Activated CD8-positive, alpha-beta T cell treated with anti-CD3 and anti-CD28 coated beads for 36 hours (primary cell): ENCODE data around the gene MIA. TPM values are rescaled to one million over a fixed set of nuclear protein-coding genes. Genes with fewer than 3 reads are reported as not detected.
"Not testable (repeated sequence)": the region's sequence is repeated elsewhere in the genome, so short reads cannot be mapped to it uniquely, and the experiment has no call there.

Experiments used
- ATAC-seq: fragments of 200-7000 bp; cut with Tn5 transposase; one replicate; pipeline ENCODE4 v1.10.0; 2021; ENCODE audit warnings: mild to moderate bottlenecking, moderate library complexity
- CTCF ChIA-PET: fragments of 350-600 bp; sonication (Branson Sonifier 250); formaldehyde crosslinking; loops from one replicate; lab custom pipeline; 2021; ENCODE audit warnings: antibody characterized with exemption; lab: Charles Lee
- POLR2A ChIA-PET: fragments of 350-600 bp; sonication (Branson Sonifier 250); formaldehyde crosslinking; loops from one replicate; lab custom pipeline; 2021; ENCODE audit warnings: antibody characterized with exemption; lab: Charles Lee
- DNase-seq: peaks from one replicate; pipeline ENCODE4 v3.0.0-alpha.2; 2020
- H3K27ac Mint-ChIP-seq: one replicate; pipeline ENCODE4 v1.8.0; 2021; ENCODE audit warnings: mild to moderate bottlenecking, mixed read lengths
- H3K27me3 Mint-ChIP-seq: one replicate; pipeline ENCODE4 v1.8.0; 2021; ENCODE audit warnings: mixed read lengths
- H3K36me3 Mint-ChIP-seq: one replicate; pipeline ENCODE4 v1.8.0; 2021; ENCODE audit warnings: low read depth, mixed read lengths
- H3K4me1 Mint-ChIP-seq: one replicate; pipeline ENCODE4 v1.8.0; 2021; ENCODE audit warnings: low read depth, mixed read lengths
- H3K4me3 Mint-ChIP-seq: one replicate; pipeline ENCODE4 v1.8.0; 2021; ENCODE audit warnings: mild to moderate bottlenecking, moderate library complexity, mixed read lengths
- H3K9me3 Mint-ChIP-seq: one replicate; pipeline ENCODE4 v1.8.0; 2021; ENCODE audit warnings: mixed read lengths
- intact Hi-C: fragments of 100-400 bp; cut with micrococcal nuclease; formaldehyde crosslinking; loops from one replicate; pipeline ENCODE4 v1.10.0; 2022
- total RNA-seq, 2 experiments: library from RNA; stranded (reverse); gene quantifications; one replicate each; pipeline ENCODE4 v1.2.3, GENCODE V29; 2021
- TF ChIP-seq, protein P1 (sequence below): fragments of 200-600 bp; IDR thresholded peaks from one replicate; pipeline ENCODE4 v1.8.0; 2022; ENCODE audit warnings: antibody characterized with exemption, mild to moderate bottlenecking

MIA gene
- total RNA-seq, 2 experiments from 2014 or later = not detected

DNA sequence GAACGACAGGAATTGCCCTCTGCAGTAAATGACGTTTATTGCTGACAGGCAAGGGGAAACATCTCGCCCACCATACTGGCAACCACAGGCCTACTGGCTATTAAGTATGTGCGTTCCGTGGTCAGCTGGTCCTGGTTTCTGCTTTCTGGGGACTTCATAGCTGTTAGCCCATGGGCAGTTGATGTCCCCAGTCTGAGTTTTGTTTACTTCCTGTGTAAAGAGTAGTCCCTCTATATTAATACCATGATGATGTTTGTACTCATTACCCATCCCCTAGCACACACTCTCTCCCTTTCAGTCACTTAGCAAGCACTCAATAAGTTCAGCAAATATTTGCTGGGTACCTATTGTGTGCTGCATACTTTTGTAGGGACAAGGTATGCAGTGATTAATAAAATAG, 6.5 kb upstream of the MIA start:
- no peak overlapping the region for H3K4me3 Mint-ChIP-seq
- peak overlapping the region; percentile 38 for H3K27ac Mint-ChIP-seq
- H3K9me3 Mint-ChIP-seq = peaks cover 6% of the 10 kb centered on the region
- H3K27me3 Mint-ChIP-seq = no peaks in the 10 kb centered on the region
- ATAC-seq (no peak), DNase-seq (no peak)
- ChIA-PET POLR2A (no interaction called here), CTCF (interaction anchor here (1.2 kb wide), 1 partner anchor 52 kb away, joined by 3 read pairs; the partner anchor contains the start of gene COQ8B)
- TF ChIP-seq, protein P1, sequence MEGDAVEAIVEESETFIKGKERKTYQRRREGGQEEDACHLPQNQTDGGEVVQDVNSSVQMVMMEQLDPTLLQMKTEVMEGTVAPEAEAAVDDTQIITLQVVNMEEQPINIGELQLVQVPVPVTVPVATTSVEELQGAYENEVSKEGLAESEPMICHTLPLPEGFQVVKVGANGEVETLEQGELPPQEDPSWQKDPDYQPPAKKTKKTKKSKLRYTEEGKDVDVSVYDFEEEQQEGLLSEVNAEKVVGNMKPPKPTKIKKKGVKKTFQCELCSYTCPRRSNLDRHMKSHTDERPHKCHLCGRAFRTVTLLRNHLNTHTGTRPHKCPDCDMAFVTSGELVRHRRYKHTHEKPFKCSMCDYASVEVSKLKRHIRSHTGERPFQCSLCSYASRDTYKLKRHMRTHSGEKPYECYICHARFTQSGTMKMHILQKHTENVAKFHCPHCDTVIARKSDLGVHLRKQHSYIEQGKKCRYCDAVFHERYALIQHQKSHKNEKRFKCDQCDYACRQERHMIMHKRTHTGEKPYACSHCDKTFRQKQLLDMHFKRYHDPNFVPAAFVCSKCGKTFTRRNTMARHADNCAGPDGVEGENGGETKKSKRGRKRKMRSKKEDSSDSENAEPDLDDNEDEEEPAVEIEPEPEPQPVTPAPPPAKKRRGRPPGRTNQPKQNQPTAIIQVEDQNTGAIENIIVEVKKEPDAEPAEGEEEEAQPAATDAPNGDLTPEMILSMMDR = no peak
- peaks cover 50% of the 10 kb centered on the region for H3K36me3 Mint-ChIP-seq
- intact Hi-C loops = no loop called here
- H3K4me1 Mint-ChIP-seq = peaks cover 31% of the 10 kb centered on the region

DNA sequence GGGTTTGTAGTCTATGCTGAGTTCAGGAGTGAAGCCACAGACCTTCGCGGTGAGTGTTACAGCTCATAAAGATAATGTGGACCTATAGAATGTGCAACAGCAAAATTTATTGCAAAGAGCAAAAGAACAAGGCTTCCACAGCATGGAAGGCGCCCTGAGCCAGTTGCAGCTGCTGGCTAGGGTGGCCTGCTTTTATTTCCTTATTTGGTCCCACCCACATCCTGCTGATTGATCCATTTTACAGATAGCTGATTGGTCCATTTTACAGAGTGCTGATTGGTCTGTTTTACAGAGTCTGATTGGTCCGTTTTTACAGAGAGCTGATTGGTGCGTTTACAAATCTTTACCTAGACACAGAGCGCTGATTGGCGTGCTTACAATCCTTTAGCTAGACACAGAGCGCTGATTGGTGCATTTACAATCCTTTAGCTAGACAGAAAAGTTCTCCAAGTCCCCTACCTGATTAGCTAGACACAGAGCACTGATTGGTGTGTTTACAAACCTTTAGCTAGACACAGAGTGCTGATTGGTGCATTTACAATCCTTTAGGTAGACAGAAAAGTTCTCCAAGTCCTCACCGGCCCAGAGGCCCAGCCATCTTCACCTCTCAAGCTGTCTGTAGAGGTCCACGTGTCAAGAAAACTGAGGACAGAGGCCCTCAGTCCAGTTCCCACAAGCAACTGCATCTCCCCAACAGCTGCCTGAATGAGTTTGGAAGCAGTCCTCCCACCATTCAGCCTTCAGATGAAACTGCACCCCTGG, 4.0 kb upstream of the MIA start:
- POLR2A ChIA-PET = interaction anchor here (0.9 kb wide), 1 partner anchor 8 kb away, joined by 4 read pairs; no protein-coding TSS in a partner anchor
- H3K4me3 Mint-ChIP-seq, DNase-seq, H3K27me3 Mint-ChIP-seq, H3K9me3 Mint-ChIP-seq, intact Hi-C loops: not testable (repeated sequence)
- H3K4me1 Mint-ChIP-seq = peaks cover 22% of the 10 kb centered on the region
- peak; percentile 39 for ATAC-seq
- CTCF ChIA-PET = interaction anchor here (1.2 kb wide), 1 partner anchor 41 kb away, joined by 3 read pairs; no protein-coding TSS in a partner anchor
- H3K27ac Mint-ChIP-seq = peak overlapping the region; percentile 72
- H3K36me3 Mint-ChIP-seq = peaks cover 31% of the 10 kb centered on the region

DNA sequence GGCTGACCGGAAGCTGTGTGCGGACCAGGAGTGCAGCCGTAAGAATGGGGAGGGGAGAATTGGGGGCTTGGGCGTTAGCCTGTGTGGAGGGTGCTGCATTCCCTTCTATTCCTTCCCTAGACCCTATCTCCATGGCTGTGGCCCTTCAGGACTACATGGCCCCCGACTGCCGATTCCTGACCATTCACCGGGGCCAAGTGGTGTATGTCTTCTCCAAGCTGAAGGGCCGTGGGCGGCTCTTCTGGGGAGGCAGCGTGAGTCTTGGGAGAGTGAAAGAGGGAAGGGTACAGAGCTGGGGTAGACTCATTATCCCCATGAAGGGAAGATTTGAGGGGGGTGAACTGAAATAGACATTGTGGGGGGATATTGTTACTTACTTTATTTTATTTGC, 306 bp downstream of the MIA start:
- Mint-ChIP-seq H3K27me3 (no peaks in the 10 kb centered on the region), H3K9me3 (peaks cover 6% of the 10 kb centered on the region), H3K36me3 (peaks cover 21% of the 10 kb centered on the region), H3K4me1 (peaks cover 51% of the 10 kb centered on the region), H3K4me3 (no peak overlapping the region), H3K27ac (no peak overlapping the region)
- intact Hi-C loops = no loop called here
- DNase-seq (no peak), ATAC-seq (no peak)
- TF ChIP-seq, protein P1 = no peak
- CTCF ChIA-PET = interaction anchor here (3.5 kb wide), 1 partner anchor 20 kb away, joined by 13 read pairs; no protein-coding TSS in a partner anchor
- POLR2A ChIA-PET = interaction anchor here (1.2 to 3.6 kb wide), 2 partner anchors 18 to 21 kb away, joined by 3 to 22 read pairs; no protein-coding TSS in a partner anchor

DNA sequence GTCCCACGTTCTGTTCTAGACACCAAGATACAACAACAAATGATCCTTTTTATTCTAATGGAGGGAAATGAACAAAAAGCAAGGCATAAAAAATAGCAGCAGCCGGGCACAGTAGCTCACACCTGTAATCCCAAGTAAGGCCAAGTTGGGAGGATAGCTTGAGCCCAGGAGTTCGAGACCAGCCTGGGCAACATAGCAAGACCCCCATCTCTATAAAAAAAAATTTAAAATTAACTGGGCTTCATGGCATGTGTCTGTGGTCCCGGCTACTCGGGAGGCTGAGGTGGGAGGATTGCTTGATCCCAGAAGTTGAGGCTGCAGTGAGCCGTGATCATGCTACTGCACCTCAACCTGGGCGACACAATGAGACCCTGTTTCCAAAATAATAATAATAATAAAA, 1.0 kb downstream of the MIA start:
- Mint-ChIP-seq H3K36me3 (peaks cover 18% of the 10 kb centered on the region), H3K27me3 (no peaks in the 10 kb centered on the region), H3K27ac (no peak overlapping the region), H3K4me3 (no peak overlapping the region), H3K9me3 (no peaks in the 10 kb centered on the region), H3K4me1 (peaks cover 49% of the 10 kb centered on the region)
- DNase-seq = no peak
- ATAC-seq = no peak
- TF ChIP-seq, protein P1 = no peak
- CTCF ChIA-PET = interaction anchor here (1.5 to 4.0 kb wide), 5 partner anchors 16 to 142 kb away, joined by 4 to 32 read pairs (median 13); no protein-coding TSS in a partner anchor
- intact Hi-C loops = no loop called here
- POLR2A ChIA-PET = interaction anchor here (1.1 to 3.6 kb wide), 7 partner anchors 10 to 26 kb away, joined by 3 to 22 read pairs (median 12); partner anchors contain the start of gene ACTMAP

DNA sequence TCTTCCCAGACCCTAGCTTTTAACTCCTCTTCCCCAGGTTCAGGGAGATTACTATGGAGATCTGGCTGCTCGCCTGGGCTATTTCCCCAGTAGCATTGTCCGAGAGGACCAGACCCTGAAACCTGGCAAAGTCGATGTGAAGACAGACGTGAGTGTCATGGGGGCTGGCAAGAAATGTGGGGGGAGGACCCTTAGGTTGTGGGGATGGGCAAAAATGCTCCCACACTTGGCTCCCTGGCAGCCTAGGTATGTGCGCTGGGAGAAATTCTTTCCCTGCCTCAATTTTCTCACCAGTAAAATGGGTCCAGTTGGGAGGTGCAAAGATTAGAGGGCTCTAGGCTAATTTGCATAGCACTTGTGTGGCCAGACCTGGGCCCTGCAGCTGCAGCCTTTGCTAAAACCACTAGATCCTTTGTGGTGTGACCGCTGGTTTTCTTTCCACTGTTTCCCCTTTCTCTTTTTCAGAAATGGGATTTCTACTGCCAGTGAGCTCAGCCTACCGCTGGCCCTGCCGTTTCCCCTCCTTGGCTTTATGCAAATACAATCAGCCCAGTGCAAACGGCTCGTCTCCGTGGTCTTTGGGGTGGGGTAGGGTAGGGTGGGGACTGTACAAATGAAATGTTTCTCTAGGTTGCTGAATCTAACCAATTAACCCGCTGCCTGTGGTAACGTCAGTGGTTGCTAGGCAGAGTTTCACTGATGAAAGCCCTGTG, 1.8 kb downstream of the MIA start:
- intact Hi-C loops = no loop called here
- ChIA-PET POLR2A (interaction anchor here (0.7 to 3.6 kb wide), 18 partner anchors 9 to 778 kb away, joined by 3 to 22 read pairs (median 6); partner anchors contain the start of genes ACTMAP, COQ8B, EGLN2 and ITPKC), CTCF (interaction anchor here (0.7 to 4.0 kb wide), 12 partner anchors 10 to 637 kb away, joined by 3 to 32 read pairs (median 5); partner anchors contain the start of gene EGLN2)
- Mint-ChIP-seq H3K4me1 (peaks cover 50% of the 10 kb centered on the region), H3K9me3 (no peaks in the 10 kb centered on the region), H3K27me3 (no peaks in the 10 kb centered on the region), H3K27ac (peak overlapping the region; percentile 96), H3K36me3 (peaks cover 16% of the 10 kb centered on the region), H3K4me3 (peak overlapping the region; percentile 92)
- peak; percentile 62 for ATAC-seq
- TF ChIP-seq, protein P1 = no peak
- peak; percentile 98 for DNase-seq
